ENCODE measurements around the gene BCOR. TPM values are rescaled to one million over a fixed set of nuclear protein-coding genes. Genes with fewer than 3 reads are reported as not detected.

BCOR gene
- polyA plus RNA-seq, 1 of the 3 experiments (the other 2 are of a cell fraction): 8.8 TPM

DNA sequence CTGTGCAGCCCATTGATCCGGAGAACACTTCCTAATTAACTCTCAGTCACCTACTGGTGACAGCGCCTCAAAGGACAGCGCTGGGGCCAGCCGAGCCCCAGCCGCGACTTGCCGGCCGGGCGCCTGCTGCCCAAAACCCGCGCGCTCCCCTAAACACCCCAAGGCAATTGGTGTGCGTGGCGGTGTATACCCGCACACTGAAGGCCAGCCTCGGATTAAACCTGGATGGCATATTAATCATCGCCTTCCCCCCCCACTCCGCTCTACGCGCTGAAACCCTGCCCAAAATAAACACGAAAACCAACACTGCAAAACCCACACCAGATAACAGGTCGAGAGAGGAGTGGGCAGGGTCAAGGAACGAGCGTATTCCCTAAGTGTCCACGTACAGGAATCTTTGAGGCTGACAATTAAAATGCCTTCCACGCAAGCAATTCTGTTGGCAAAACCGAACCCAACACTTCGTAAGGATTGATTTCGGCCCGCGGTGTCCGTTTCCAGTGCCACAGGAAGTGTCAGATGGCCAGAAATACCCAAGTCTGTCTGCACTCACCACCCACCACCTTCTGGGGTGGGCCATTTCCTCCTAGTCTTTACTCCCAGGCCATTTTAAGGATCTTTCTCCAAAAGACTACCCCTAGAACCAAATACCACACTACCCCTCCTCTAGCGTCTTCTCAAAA, 2.7 kb downstream of the BCOR start:
- Histone ChIP-seq H3K27me3 (ENCODE audit: insufficient read depth) (peaks cover 9% of the 10 kb centered on the region; the same call in 1 of the 2 replicates), H3K9me2 (no peaks in the 10 kb centered on the region), H3K4me3 (ENCODE audit: low read depth in 2 of 2, low read length in 1 of 2) (peak overlapping the region; percentile 60 to 68), H3F3A (replicated peaks; ENCODE audit: insufficient read depth) (peaks cover 8% of the 10 kb centered on the region), H2AFZ (ENCODE audit: low read depth) (no peak overlapping the region), H3K9me3 (no peaks in the 10 kb centered on the region), H3K36me3 (replicated peaks in 1 of 2; ENCODE audit: control insufficient read depth in 1 of 2, insufficient read depth in 2 of 2, low read length in 1 of 2) (no peaks in the 10 kb centered on the region), H3K4me1 (ENCODE audit: control insufficient read depth in 1 of 2, insufficient read depth in 2 of 2, low read depth in 1 of 2, low read length in 1 of 2) (peaks cover 3 to 23% of the 10 kb centered on the region in 2 experiments; a peak in 2 of 4 replicates), H3K9ac (peak overlapping the region; percentile 65; the same call in 1 of the 2 replicates), H3K27ac (ENCODE audit: low read depth in 2 of 2, low read length in 1 of 2) (peak overlapping the region; percentile 63 to 79), H4K20me1 (ENCODE audit: insufficient read depth) (peaks cover 27% of the 10 kb centered on the region), H3K4me2 (peak overlapping the region; percentile 85), H3K79me2 (ENCODE audit: insufficient read depth) (peaks cover 64% of the 10 kb centered on the region)
- POLR2A ChIA-PET: interaction anchor here (0.6 to 1.6 kb wide), 4 partner anchors 57 to 369 kb away, joined by 3 to 4 read pairs (median 4); no protein-coding TSS in a partner anchor
- peak; percentile 30 for DNase-seq
- WGBS (ENCODE audit: low lambda C conversion rate): 31% methylated on average over 9 of the region's 33 CpGs
- CTCF ChIA-PET: interaction anchor here (1.1 kb wide), 1 partner anchor 365 kb away, joined by 6 read pairs; no protein-coding TSS in a partner anchor
- TF ChIP-seq RXRA (IDR thresholded peaks at IDR 0.05; ENCODE audit: borderline replicate concordance, low read depth) (no peak), TCF12 (IDR thresholded peaks at IDR 0.05) (no peak), MXI1 (IDR thresholded peaks at IDR 0.05; ENCODE audit: low read depth, low read length) (no peak), EP300 (IDR thresholded peaks at IDR 0.05; ENCODE audit: borderline replicate concordance in 1 of 2, low read depth in 1 of 2, low read length in 1 of 2) (no peak)
- TF ChIP-seq, protein P1, sequence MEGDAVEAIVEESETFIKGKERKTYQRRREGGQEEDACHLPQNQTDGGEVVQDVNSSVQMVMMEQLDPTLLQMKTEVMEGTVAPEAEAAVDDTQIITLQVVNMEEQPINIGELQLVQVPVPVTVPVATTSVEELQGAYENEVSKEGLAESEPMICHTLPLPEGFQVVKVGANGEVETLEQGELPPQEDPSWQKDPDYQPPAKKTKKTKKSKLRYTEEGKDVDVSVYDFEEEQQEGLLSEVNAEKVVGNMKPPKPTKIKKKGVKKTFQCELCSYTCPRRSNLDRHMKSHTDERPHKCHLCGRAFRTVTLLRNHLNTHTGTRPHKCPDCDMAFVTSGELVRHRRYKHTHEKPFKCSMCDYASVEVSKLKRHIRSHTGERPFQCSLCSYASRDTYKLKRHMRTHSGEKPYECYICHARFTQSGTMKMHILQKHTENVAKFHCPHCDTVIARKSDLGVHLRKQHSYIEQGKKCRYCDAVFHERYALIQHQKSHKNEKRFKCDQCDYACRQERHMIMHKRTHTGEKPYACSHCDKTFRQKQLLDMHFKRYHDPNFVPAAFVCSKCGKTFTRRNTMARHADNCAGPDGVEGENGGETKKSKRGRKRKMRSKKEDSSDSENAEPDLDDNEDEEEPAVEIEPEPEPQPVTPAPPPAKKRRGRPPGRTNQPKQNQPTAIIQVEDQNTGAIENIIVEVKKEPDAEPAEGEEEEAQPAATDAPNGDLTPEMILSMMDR (IDR thresholded peaks at IDR 0.05): no peak

DNA sequence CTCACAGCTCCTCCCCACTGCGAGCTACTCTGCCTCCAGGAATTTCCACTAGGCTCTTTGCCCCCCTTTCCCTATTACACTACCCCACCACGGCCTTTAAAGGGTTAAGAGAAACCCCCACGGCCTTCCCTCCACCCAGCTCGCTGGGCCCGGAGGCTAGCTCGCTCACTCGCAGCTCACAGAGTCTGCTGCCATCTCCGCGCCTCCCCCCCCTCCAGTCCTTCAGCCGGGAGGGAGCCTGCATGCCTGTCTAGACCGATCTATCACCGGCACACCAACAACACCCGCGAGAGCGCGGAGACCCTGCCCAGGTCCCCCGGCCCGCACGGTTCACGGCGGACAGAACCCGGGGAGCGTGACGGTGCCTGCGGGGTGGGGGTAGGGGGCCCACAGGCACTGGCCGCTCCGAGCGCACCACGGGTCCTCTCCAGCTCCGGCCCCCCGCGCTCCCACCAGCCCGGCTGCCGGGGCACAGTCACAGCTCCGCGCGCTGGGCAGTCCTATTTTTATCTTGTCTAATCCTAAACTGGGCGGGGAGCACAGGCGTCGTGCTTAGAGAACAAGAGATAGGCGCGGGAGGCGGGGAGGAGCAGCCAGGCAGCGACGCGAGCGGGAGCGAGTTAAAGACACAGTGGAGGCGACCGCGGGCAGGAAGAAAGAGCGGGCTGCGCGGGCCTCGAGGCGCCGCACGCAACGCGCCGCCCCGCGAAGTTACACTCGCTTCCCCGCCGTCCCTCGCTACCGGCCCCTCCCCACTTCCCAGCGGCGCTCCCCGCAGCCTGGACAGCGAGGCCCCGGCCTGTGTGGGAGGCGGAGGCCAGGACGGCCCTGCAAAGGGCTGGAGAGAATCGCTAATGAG, 3.5 kb downstream of the BCOR start:
- Histone ChIP-seq H3K4me2 (peak overlapping the region; percentile 85), H3K36me3 (replicated peaks in 1 of 2; ENCODE audit: control insufficient read depth in 1 of 2, insufficient read depth in 2 of 2, low read length in 1 of 2) (no peaks in the 10 kb centered on the region), H3K27me3 (ENCODE audit: insufficient read depth) (peaks cover 7% of the 10 kb centered on the region; the same call in 1 of the 2 replicates), H3K9me2 (no peaks in the 10 kb centered on the region), H3K79me2 (ENCODE audit: insufficient read depth) (peaks cover 72% of the 10 kb centered on the region), H2AFZ (ENCODE audit: low read depth) (no peak overlapping the region), H3K4me1 (ENCODE audit: control insufficient read depth in 1 of 2, insufficient read depth in 2 of 2, low read depth in 1 of 2, low read length in 1 of 2) (peaks cover 0 to 27% of the 10 kb centered on the region in 2 experiments; a peak in 1 of 4 replicates), H3K27ac (ENCODE audit: low read depth in 2 of 2, low read length in 1 of 2) (peak overlapping the region; percentile 63 to 79; a peak in 3 of 4 replicates), H3K9me3 (no peaks in the 10 kb centered on the region), H4K20me1 (ENCODE audit: insufficient read depth) (peaks cover 27% of the 10 kb centered on the region), H3F3A (replicated peaks; ENCODE audit: insufficient read depth) (peaks cover under 1% of the 10 kb centered on the region), H3K9ac (peak overlapping the region; percentile 65; the same call in 1 of the 2 replicates), H3K4me3 (ENCODE audit: low read depth in 2 of 2, low read length in 1 of 2) (peak overlapping the region; percentile 60 to 68)
- POLR2A ChIA-PET: interaction anchor here (0.5 to 1.6 kb wide), 7 partner anchors 13 to 281 kb away, joined by 3 to 7 read pairs (median 4); no protein-coding TSS in a partner anchor
- peak; percentile 65 for DNase-seq
- CTCF ChIA-PET: interaction anchor here (0.8 to 1.2 kb wide), 4 partner anchors 24 to 364 kb away, joined by 3 to 6 read pairs (median 4); no protein-coding TSS in a partner anchor
- WGBS (ENCODE audit: low lambda C conversion rate): 18% methylated on average over 27 of the region's 76 CpGs
- TF ChIP-seq MXI1 (IDR thresholded peaks at IDR 0.05; ENCODE audit: low read depth, low read length): no peak
- TF ChIP-seq, protein P2, sequence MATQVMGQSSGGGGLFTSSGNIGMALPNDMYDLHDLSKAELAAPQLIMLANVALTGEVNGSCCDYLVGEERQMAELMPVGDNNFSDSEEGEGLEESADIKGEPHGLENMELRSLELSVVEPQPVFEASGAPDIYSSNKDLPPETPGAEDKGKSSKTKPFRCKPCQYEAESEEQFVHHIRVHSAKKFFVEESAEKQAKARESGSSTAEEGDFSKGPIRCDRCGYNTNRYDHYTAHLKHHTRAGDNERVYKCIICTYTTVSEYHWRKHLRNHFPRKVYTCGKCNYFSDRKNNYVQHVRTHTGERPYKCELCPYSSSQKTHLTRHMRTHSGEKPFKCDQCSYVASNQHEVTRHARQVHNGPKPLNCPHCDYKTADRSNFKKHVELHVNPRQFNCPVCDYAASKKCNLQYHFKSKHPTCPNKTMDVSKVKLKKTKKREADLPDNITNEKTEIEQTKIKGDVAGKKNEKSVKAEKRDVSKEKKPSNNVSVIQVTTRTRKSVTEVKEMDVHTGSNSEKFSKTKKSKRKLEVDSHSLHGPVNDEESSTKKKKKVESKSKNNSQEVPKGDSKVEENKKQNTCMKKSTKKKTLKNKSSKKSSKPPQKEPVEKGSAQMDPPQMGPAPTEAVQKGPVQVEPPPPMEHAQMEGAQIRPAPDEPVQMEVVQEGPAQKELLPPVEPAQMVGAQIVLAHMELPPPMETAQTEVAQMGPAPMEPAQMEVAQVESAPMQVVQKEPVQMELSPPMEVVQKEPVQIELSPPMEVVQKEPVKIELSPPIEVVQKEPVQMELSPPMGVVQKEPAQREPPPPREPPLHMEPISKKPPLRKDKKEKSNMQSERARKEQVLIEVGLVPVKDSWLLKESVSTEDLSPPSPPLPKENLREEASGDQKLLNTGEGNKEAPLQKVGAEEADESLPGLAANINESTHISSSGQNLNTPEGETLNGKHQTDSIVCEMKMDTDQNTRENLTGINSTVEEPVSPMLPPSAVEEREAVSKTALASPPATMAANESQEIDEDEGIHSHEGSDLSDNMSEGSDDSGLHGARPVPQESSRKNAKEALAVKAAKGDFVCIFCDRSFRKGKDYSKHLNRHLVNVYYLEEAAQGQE (IDR thresholded peaks at IDR 0.05; ENCODE audit: low read depth, low read length): no peak
- no peak for TF ChIP-seq POLR2AphosphoS5 (IDR thresholded peaks at IDR 0.05; ENCODE audit: low read depth, low read length)
- no peak for TF ChIP-seq NFIC (IDR thresholded peaks at IDR 0.05; ENCODE audit: borderline replicate concordance)
- TF ChIP-seq, protein P1 (IDR thresholded peaks at IDR 0.05): no peak
- TF ChIP-seq, protein P3, sequence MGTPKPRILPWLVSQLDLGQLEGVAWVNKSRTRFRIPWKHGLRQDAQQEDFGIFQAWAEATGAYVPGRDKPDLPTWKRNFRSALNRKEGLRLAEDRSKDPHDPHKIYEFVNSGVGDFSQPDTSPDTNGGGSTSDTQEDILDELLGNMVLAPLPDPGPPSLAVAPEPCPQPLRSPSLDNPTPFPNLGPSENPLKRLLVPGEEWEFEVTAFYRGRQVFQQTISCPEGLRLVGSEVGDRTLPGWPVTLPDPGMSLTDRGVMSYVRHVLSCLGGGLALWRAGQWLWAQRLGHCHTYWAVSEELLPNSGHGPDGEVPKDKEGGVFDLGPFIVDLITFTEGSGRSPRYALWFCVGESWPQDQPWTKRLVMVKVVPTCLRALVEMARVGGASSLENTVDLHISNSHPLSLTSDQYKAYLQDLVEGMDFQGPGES (IDR thresholded peaks at IDR 0.05; ENCODE audit: low read depth, low read length): no peak
- TF ChIP-seq SIN3A (IDR thresholded peaks at IDR 0.05; ENCODE audit: borderline replicate concordance, low read depth, low read length): no peak
- no peak for TF ChIP-seq SMC3 (IDR thresholded peaks at IDR 0.05; ENCODE audit: low read depth, low read length)
- no peak for TF ChIP-seq FOXM1 (IDR thresholded peaks at IDR 0.05; ENCODE audit: low read depth)
- no peak for TF ChIP-seq JUND (IDR thresholded peaks at IDR 0.05)
- no peak for TF ChIP-seq RFX5 (IDR thresholded peaks at IDR 0.05; ENCODE audit: low read length)
